A204.1 (cell line): ENCODE results near the gene SRCIN1.
"Not testable (repeated sequence)": the region's sequence is repeated elsewhere in the genome, so short reads cannot be mapped to it uniquely, and the experiment has no call there.

Source experiments
- FAIRE-seq: peaks from 2 replicates; lab custom pipeline; 2012; peaks lifted over from hg19 to GRCh38; lab: Jason Lieb, UNC

SRCIN1 gene

DNA sequence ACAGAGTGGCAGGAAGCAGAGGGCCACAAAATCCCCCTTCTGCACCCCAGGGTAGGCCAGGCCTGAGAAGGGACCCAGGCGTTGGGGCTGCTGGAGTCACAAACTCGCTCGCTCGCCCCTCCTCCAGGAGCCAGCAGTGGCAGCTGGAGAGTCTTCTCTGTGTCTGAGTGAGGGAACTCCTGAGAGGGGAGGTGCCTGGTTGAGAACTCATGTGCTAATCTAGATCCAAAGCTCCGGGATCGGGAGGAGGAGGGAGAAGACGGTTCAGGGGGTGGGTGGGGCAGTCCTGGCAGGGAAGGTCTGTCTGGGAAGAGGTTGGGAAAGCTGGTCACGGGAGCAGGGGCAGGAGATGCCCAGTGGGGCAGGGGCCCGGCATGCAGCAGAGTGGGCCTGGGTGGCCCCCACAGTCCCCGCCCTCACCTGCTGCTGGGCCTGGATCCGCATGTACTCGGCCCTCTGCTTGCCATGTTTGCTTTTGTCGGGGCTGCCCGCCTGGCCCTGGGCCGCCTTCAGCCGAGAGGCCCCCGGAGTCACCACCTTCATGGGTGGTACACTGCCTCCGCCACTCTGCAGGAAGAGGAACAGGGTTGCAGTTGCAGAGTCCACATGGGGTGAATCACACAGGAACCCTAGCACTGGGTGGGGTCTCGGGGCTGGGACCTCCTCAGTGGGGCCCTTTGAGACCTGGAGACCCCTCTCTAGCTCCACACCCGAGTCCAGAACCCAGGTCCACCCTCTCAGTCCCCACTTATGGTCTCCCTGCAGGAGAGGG, 62.2 kb downstream of the SRCIN1 start:
- FAIRE-seq, result no peak

DNA sequence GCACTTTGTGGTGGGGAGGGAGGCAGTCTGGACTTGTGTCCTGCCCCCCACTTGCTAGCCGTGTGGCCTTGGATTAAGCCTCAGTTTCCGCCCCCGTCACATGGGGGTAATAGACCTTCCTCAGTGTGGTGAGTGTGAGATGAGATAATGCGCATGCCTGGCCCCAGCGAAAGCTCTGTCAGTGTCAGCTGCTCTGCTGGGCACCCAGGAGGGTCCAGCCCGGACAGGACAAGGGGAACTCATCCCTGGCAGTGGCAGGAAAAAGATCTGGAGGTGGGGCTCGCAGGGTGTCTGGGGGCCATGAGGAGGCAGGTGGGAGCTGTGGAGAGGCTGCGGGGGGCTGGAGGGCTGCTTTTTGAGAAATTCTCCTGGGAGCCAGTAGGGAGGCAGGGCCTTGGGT, 63.5 kb downstream of the SRCIN1 start:
- FAIRE-seq, result no peak

DNA sequence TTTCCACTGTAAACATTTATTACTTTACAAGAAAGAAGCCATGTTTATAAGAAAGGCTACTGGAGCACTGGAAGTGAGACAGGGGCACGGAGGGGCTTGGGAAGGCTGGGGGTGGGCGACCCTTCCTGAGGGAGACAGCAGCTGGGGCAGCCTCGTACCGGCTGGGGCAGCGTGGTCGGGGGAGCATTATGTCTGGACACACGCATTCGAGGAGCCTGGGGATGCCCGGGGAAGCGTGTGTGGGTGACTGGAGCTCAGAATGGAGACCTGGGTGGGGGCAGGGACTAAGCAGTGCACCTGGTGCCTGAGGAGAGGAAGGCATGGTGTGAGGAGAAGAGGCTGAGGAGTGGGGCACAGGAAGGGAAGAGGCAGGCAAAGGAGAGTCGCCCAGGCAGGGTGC, 64.5 kb downstream of the SRCIN1 start:
- FAIRE-seq, result no peak

DNA sequence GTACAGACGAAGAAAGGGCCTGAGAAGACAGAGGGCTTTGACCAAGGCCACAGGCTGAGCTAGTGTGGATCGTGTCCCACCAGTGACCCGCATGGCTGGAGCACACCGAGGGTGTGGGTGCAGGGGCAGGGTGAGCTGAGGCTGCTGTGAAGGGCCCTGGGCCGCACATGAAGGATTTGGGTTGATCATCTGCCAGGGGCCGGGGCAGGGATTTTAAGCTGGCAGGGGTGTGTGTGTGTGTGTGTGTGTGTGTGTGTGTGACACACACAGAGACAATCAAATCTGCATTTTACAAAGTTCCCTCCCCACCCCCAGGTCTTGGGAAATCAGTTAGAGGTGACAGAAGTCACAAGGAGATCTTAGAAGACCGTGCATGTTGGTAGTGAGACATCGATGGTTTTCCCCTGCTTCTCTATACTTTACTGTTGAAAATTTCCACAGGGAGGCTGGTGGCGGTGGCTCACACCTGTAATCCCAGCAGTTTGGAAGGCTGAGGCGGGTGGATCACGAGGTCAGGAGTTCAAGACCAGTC, 65.2 kb downstream of the SRCIN1 start:
- no peak for FAIRE-seq

DNA sequence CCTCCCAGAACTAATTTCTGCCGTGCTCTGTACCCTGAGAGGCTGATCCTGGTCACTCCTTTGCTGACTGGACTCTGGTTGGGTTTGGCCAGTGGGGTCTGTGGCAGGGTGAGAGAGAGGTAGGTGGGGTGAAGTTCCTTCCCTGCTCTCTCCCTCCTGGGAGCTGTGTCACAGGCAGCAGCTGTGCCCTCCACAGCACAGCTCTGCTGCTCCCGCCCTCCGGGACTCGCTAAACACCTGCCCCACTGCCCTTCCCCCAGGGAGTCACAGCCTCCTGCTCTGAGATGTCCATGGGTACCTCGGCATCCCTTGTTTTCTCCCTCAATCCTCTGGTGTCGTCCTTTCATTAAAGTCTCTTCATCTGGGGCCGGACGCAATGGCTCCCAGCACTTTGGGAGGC, 66.4 kb downstream of the SRCIN1 start:
- no peak for FAIRE-seq

DNA sequence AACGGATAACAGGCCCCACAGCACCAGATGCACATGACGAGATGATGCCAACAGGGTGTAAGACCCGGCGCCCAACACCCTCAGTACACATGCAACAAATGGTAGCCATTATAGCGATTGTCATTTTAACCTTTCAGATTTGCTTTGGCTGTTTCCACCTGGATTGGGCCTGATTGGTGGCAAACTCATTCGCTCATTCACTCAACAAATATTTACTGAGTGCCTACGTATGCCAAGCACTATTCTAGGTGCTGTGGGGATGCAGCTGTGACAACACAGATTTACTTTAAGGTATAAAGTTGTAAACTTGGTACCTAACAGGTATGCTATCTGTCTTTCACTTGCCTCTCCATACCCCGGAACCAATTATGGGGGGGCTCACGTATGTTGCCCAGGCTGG, 66.8 kb downstream of the SRCIN1 start:
- no peak for FAIRE-seq

DNA sequence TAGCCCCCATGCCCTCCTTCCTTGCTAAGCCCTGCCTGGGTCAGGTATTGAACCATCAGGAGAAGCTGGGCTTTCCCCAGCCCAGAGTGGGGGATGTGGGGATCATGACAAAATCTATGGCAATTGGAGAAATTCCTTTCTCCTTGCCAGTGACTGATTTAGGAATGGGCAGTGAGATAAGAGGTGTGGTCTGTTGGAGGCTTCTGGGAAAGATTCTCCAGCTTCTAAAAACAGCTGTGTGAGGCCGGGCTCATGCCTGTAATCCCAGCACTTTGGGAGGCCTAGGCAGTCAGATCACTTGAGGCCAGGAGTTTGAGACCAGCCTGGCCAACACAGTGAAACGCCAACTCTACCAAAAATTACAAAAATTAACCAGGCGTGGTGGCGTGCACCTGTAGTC, 69.1 kb downstream of the SRCIN1 start:
- no peak for FAIRE-seq

DNA sequence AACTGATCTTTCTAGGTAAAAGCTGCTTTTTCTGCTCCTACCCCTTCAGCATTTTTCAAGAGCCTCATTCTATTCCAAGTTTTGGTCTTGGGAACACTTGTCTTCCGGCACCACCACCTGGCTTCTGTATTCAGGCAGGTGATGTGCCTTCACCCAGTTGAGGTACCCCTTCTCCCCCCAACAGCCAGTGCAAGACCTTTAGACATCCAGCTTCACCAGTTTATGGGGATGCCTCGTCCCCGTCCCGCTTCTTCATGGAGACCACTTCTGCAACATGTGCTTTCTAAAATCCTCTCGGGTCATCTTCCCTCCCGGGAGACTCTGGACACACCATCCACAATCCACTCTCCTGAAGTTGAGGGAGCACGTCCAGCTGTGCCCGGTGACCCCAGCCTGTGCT, 69.9 kb downstream of the SRCIN1 start:
- no peak for FAIRE-seq

DNA sequence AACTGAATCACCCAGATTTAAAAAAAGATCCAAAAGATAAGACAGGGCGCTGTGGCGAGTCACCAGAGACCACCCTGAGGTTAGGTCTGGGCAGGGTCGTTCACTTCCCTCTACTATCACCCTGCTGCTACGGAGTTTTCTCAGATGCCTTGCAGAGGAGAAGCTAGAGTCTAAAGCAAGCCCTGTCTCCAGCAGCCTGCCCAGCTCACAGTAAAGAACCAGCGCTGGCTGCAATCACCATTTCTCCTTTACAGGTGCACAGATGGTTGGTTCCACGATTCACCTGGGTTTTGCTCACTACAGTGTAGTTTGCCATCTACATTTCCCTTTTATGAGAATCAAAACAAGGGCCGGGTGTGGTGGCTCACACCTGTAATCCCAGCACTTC, 71.3 kb downstream of the SRCIN1 start:
- FAIRE-seq, result no peak

DNA sequence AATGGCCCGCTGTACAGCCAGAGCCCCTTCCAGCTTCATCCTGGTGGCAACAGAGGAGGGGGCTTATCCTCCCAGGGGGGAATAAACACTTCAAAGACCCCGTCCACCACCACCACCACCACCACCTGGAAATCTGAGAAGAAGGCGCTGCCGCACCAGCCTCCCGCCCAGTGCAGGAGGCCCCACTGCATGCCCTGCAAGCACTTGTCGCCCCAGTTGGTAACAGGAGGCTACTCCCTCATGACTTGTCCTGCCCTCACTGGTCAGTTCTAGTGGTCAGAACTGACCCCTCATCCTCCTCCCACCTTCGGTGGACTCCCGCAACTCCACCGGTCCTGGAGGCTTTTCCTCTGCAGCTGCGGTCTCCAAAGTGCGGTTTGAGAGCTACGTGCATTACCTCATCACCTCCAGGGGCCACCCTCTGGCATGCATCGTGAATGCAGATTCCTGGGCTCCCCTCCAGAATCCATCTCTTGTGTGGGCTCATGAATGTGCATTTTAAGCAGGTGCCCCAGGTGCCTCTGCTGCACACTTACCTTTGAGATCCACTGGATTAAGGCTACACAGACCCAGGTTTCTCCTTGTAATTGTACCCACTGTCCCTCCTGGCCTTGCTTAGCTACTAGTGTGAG, 71.8 kb downstream of the SRCIN1 start:
- no peak for FAIRE-seq

DNA sequence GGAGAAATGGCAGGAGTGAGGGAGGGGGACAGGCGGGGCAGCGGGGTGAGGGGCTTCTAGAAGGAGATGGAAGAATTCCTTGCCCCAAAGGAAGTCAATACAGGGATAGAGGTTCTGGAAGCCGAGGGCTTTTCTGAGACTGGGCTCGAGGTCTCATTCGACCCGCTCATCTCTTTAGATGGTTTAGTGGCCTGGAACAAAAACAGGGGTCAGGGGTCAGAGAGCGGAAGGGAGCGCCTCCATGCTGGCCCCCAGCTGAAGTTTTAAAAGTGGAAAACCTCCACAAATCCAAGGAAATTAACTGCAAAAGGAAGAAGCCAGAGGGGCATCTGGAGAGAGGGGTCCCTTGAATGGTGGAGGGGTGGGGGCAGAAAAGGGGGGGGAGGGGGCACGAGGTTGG, 72.5 kb downstream of the SRCIN1 start:
- no peak for FAIRE-seq

DNA sequence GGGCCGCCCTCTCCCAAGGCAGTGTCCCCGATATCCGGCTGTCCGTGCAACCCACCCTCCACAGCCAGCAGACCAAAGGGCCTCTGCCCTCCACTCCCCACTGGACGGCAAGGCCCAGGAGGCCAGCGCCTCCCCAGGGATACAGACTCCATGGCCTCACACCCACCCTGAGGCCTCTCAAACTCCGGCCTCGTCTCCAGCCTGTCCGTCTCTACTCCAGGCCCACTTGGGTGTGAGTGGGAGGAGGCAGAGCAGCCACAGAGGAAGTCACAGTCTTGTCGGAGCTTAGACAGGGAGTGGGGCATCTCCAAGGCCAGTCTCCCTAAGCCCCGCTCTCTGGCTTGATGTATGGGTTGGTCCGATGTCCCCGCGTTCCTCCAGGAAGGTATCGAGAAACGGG, 73.3 kb downstream of the SRCIN1 start:
- no peak for FAIRE-seq

DNA sequence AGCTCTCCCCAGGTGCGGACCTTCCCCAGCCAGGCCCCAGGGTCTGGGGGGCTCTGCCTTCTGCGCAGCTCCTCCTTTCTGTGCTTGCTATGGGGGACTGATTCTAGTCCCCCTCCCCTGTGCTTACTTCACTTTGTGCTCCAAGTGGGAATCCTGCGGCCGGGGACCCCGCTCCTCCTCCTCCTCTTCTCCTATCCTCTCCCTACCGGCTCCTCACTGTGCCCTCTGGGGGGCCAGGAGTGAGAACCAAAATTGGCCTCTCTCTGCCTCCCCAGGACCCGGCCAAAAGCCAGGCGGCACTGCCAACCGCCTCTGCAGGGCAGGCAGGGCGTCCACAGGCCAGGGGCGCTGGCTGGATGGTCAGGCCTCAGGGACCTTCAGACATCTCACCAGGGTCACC, 74.0 kb downstream of the SRCIN1 start:
- FAIRE-seq, result not testable (repeated sequence)

DNA sequence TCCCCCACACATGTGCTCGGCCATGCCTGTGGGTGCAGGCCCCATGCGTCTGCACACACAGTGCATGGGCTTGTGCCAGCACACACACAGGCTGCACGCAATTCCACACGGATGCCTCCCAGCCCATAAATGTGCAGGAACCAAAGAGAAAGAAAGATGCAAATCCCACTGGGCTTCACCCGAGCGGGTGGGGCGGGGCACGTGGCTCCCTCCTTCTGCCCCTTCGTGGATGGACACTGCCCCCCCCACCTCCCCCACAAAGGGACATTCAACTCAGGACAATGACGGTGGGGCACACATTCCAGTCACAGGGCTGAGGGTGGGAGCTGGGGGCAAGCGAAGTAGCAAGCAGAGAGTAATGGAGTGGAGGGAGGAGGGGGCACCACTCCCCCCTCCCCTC, 74.9 kb downstream of the SRCIN1 start:
- not testable (repeated sequence) for FAIRE-seq

DNA sequence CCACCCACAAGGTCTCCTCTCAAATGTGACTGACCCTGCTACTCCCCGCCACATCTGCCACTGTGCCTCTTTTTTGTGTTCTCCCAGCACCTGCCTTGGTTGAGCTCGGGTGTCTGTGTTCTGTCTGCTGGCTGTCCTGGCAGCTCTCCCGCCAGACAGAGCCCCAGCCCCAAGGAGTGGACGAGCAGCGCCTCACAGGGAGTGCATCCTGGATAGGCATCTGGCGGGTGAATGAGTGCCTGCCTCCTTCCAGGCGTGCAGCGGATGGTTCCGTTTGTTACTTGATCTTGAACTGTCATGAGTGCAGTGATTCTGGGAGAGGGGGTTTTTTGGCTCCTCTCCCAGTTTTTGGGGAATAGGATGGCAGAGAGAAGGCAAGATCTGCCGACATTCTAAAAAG, 77.6 kb downstream of the SRCIN1 start:
- FAIRE-seq, result not testable (repeated sequence)

DNA sequence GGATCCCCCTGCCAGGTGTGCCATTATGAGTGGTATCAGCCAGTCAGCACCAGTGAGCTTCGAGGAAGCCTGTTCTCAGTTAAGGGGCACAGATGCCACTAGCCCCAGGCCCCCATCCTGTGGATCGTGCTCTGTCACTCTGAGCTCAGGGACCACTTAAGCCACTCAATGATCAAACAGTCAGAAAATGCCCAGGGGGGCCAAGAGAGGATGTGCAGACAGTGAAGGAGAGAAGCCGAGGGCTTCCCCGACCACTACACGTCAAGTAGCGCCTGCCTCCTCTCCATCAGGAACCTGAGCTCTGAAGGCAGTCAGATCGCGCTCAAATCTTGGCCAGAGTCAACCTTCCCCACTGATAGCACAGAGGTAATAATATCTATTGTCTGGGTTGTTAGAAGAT, 79.2 kb downstream of the SRCIN1 start:
- FAIRE-seq, result not testable (repeated sequence)

DNA sequence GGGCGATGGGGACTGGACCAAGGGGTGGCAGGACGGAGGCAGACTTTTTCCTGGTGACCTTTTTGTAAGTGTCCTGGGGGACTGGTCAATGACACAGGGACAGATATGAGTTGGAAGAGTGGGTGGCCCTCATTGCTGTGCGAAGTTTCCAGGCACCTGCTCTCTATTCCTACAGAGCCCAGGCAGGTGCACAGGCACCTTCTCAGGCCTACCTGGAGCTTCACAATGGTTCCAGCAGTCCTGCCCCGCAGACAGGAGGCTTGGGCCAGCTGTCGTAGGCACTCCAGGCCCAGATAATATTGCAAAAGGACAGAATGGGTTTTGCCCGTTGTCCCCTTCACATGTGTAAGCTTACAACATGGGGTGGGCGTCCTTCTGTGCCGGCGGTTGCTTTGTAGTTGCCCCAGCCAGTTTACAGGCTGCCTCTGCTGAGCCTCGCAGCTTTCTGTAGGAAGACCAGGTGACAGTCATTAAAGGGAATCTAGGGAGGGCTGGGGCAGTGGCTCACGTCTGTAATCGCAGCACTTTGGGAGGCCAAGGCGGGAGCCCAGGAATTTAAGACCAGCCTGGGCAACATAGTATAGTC, 93.2 kb downstream of the SRCIN1 start:
- no peak for FAIRE-seq

DNA sequence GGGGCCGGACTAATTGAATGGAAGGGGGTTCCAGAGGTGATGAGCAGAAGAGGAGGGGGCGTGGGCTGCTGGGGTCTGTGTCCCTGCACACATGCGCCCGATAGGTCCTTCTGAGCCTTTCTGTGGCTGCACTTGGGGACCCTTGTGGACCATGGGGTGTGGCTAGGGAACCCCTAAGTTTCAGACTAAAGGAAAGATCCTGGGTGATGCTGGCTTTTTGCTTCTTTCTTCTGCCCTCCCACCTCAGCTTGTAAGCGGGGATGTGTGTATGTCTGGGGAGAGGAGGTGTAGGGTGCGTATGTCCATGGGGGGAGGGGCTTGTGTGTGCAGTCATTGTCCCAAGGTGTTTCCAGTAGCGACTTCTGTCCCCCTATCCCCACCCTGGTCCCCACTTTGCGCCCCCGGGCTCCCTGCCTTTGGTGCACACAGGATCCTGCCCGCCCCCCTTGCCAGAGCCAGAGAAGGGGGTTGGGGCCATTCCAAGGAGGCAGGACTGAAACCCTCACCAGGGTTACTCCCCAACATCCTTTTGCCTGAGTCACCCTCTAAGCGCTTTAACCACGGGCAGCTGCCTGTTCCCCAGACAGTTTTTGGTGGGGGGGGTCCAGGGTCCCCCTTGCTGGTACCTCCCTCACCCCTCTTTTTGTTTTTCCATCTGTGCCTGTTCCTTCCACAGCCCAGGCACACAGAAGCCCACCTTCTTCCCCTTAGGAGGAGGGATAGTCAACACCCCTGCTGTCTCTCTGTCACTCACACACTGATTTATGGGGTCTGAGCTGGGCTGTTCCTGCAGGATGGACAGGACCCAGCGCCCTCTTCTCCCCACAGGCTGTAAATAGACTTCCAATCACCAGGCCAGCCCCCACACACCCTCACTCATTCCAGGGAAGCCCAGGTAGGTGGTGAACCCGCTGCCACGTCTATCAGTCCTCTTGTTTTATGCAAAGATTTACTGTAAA, 94.3 kb downstream of the SRCIN1 start:
- FAIRE-seq, result no peak

DNA sequence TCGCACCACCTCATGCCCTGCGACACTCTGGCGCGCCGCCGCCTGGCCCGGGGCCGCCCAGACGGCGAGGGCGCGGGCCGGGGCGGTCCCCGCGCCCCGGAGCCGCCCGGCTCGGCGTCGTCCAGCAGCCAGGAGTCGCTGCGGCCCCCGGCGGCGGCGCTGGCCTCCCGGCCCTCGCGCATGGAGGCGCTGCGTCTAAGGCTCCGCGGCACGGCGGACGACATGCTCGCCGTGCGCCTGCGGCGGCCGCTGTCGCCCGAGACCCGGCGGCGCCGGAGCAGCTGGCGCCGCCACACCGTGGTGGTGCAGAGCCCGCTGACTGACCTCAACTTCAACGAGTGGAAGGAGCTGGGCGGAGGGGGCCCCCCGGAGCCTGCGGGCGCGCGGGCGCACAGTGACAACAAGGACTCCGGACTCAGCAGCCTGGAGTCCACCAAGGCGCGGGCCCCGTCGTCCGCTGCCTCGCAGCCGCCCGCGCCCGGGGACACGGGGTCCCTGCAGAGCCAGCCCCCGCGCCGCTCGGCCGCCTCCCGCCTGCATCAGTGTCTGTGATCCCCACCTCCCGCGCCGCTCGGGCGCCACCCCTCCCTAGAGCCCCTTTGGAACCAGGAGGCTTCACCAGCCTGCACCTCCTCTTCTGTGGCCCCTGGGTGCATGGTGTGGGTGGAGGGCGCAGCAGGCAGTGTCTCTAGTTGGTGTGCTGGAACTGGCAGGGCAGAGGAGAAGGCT, 95.2 kb downstream of the SRCIN1 start:
- FAIRE-seq, result no peak

DNA sequence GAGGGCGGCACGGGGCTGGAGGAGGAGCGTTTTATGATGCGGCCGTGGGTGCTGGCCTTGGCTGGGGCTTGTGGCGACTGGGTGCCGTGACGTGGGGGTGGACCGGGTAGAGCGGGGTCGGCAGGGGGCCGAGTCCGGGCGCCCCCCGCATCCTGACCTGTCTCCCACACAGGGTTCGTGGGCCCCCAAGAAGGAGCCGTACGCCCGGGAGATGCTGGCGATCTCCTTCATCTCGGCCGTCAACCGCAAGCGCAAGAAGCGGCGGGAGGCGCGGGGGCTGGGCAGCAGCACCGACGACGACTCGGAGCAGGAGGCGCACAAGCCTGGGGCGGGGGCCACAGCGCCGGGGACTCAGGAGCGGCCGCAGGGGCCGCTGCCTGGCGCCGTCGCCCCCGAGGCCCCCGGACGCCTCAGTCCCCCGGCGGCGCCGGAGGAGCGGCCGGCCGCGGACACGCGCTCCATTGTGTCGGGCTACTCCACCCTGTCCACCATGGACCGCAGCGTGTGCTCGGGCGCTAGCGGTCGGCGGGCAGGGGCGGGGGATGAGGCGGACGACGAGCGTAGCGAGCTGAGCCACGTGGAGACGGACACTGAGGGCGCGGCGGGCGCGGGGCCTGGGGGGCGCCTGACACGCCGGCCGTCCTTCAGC, 95.9 kb downstream of the SRCIN1 start:
- no peak for FAIRE-seq
